Activated effector memory CD4-positive, alpha-beta T cell treated with Interleukin-2 at 50 U/mL for 16 hours (primary cell): ENCODE measurements around the gene SF3B2.
"Not testable (repeated sequence)": the region's sequence is repeated elsewhere in the genome, so short reads cannot be mapped to it uniquely, and the experiment has no call there.

Experiments used
- DNase-seq: peaks from one replicate; pipeline ENCODE4 v3.0.0-alpha.2; 2020

SF3B2 gene

GRCh38 chr11:66051766-66052663, at the start of gene SF3B2:
TSS of gene SF3B2 (plus strand) at chr11:66052364. CDS start at chr11:66052385, 21 bp downstream.
- peak; percentile 96 for DNase-seq

GRCh38 chr11:66002648-66003225, 49.4 kb upstream of the SF3B2 start:
- DNase-seq = no peak

GRCh38 chr11:66003291-66003690, 48.9 kb upstream of the SF3B2 start:
- no peak for DNase-seq

- no peak for DNase-seq
Measured at GRCh38 chr11:66004186-66004585, 48.0 kb upstream of the SF3B2 start.

GRCh38 chr11:66006134-66006890, 45.9 kb upstream of the SF3B2 start:
- DNase-seq = no peak

- DNase-seq = no peak
Measured at GRCh38 chr11:66006891-66007176, 45.3 kb upstream of the SF3B2 start.

- no peak for DNase-seq
Measured at GRCh38 chr11:66007201-66007634, 44.9 kb upstream of the SF3B2 start.

- DNase-seq = no peak
Measured at GRCh38 chr11:66008095-66008467, 44.1 kb upstream of the SF3B2 start.

GRCh38 chr11:66008468-66009101, 43.6 kb upstream of the SF3B2 start:
- DNase-seq = no peak

GRCh38 chr11:66010036-66010435, 42.1 kb upstream of the SF3B2 start:
- not testable (repeated sequence) for DNase-seq

GRCh38 chr11:66011239-66011784, 40.9 kb upstream of the SF3B2 start:
- DNase-seq = no peak

GRCh38 chr11:66011785-66012303, 40.3 kb upstream of the SF3B2 start, which contains the start of gene CST6:
TSS of gene CST6 (plus strand) at chr11:66012008. CDS start at chr11:66012045, 37 bp downstream.
- DNase-seq = no peak

GRCh38 chr11:66012371-66012945, 39.7 kb upstream of the SF3B2 start:
- no peak for DNase-seq

GRCh38 chr11:66012946-66013761, 39.0 kb upstream of the SF3B2 start:
- DNase-seq = no peak

- no peak for DNase-seq
Measured at GRCh38 chr11:66013762-66014100, 38.4 kb upstream of the SF3B2 start.

- no peak for DNase-seq
Measured at GRCh38 chr11:66014804-66015453, 37.2 kb upstream of the SF3B2 start.

GRCh38 chr11:66015454-66015881, 36.7 kb upstream of the SF3B2 start:
- no peak for DNase-seq

- no peak for DNase-seq
Measured at GRCh38 chr11:66015936-66016792, 36.0 kb upstream of the SF3B2 start.

GRCh38 chr11:66016793-66017177, 35.4 kb upstream of the SF3B2 start:
- no peak for DNase-seq

- DNase-seq = no peak
Measured at GRCh38 chr11:66017321-66017720, 34.8 kb upstream of the SF3B2 start.
